ENCODE results near the gene KIRREL1. TPM values are rescaled to one million over a fixed set of nuclear protein-coding genes. Genes with fewer than 3 reads are reported as not detected.

KIRREL1 gene
- polyA plus RNA-seq, 1 donor (not counting 4 experiments of a cell fraction or from before 2014, with no cell fraction given), result 19.7 TPM

GRCh38 chr1:158093376-158093775, 99.9 kb downstream of the KIRREL1 start:
- Histone ChIP-seq H3K9me3 (ENCODE audit: control insufficient read depth, low read depth, low read length) (no peaks in the 10 kb centered on the region), H3K4me3 (ENCODE audit: control insufficient read depth in 2 of 3, extremely low read depth in 1 of 3, insufficient read depth in 2 of 3, low read depth in 1 of 3, low read length in 3 of 3) (no peak overlapping the region), H3K9ac (ENCODE audit: control insufficient read depth, extremely low read depth, insufficient read depth, low read length) (no peak overlapping the region), H2AFZ (ENCODE audit: control insufficient read depth, low read length) (no peak overlapping the region), H4K20me1 (ENCODE audit: control insufficient read depth, extremely low read depth, insufficient read depth, low read length) (no peaks in the 10 kb centered on the region), H3K36me3 (ENCODE audit: control insufficient read depth in 2 of 2, extremely low read depth in 1 of 2, insufficient read depth in 2 of 2, low read length in 2 of 2) (peaks cover 45 to 47% of the 10 kb centered on the region in 2 experiments), H3K27ac (ENCODE audit: control insufficient read depth, insufficient read depth, low read length) (no peak overlapping the region), H3K4me2 (ENCODE audit: control insufficient read depth, extremely low read depth, insufficient read depth, low read depth, low read length) (no peak overlapping the region), H3K79me2 (ENCODE audit: control insufficient read depth, insufficient read depth, low read length) (no peaks in the 10 kb centered on the region), H3K4me1 (ENCODE audit: control insufficient read depth, extremely low read depth, insufficient read depth, low read length) (no peaks in the 10 kb centered on the region), H3K27me3 (ENCODE audit: control insufficient read depth, extremely low read depth, insufficient read depth, low read length) (no peaks in the 10 kb centered on the region), H3K9me1 (ENCODE audit: control insufficient read depth, extremely low read depth, insufficient read depth, low read length) (no peaks in the 10 kb centered on the region)
- DNase-seq (ENCODE audit: low read depth, low spot score) (no peak), FAIRE-seq (no peak)
- TF ChIP-seq EZH2 (IDR thresholded peaks at IDR 0.05; ENCODE audit: low read length) (no peak), CTCF (optimal IDR thresholded peaks at IDR 0.05 in 1 of 3, IDR thresholded peaks at IDR 0.05 in 1 of 3, conservative IDR thresholded peaks at IDR 0.05 in 1 of 3; ENCODE audit: extremely low read depth in 1 of 3, insufficient read depth in 2 of 3, low read length in 3 of 3) (no peak)
- dilution Hi-C loops (cut with MboI; ENCODE audit: extremely low pct_ligation_motif_present, low sequenced_read_pairs), result no loop called here

GRCh38 chr1:158094571-158094970, 101.1 kb downstream of the KIRREL1 start:
- Histone ChIP-seq H4K20me1 (ENCODE audit: control insufficient read depth, extremely low read depth, insufficient read depth, low read length) (no peaks in the 10 kb centered on the region), H3K79me2 (ENCODE audit: control insufficient read depth, insufficient read depth, low read length) (no peaks in the 10 kb centered on the region), H3K4me2 (ENCODE audit: control insufficient read depth, extremely low read depth, insufficient read depth, low read depth, low read length) (no peak overlapping the region), H3K9ac (ENCODE audit: control insufficient read depth, extremely low read depth, insufficient read depth, low read length) (no peak overlapping the region), H3K36me3 (ENCODE audit: control insufficient read depth in 2 of 2, extremely low read depth in 1 of 2, insufficient read depth in 2 of 2, low read length in 2 of 2) (peaks cover 36 to 45% of the 10 kb centered on the region in 2 experiments), H2AFZ (ENCODE audit: control insufficient read depth, low read length) (no peak overlapping the region), H3K9me3 (ENCODE audit: control insufficient read depth, low read depth, low read length) (no peaks in the 10 kb centered on the region), H3K4me1 (ENCODE audit: control insufficient read depth, extremely low read depth, insufficient read depth, low read length) (no peaks in the 10 kb centered on the region), H3K27me3 (ENCODE audit: control insufficient read depth, extremely low read depth, insufficient read depth, low read length) (no peaks in the 10 kb centered on the region), H3K27ac (ENCODE audit: control insufficient read depth, insufficient read depth, low read length) (no peak overlapping the region), H3K4me3 (ENCODE audit: control insufficient read depth in 2 of 3, extremely low read depth in 1 of 3, insufficient read depth in 2 of 3, low read depth in 1 of 3, low read length in 3 of 3) (no peak overlapping the region), H3K9me1 (ENCODE audit: control insufficient read depth, extremely low read depth, insufficient read depth, low read length) (no peaks in the 10 kb centered on the region)
- no peak for TF ChIP-seq CTCF (optimal IDR thresholded peaks at IDR 0.05 in 1 of 3, IDR thresholded peaks at IDR 0.05 in 1 of 3, conservative IDR thresholded peaks at IDR 0.05 in 1 of 3; ENCODE audit: extremely low read depth in 1 of 3, insufficient read depth in 2 of 3, low read length in 3 of 3)
- no peak for TF ChIP-seq EZH2 (IDR thresholded peaks at IDR 0.05; ENCODE audit: low read length)
- dilution Hi-C loops (cut with MboI; ENCODE audit: extremely low pct_ligation_motif_present, low sequenced_read_pairs), result no loop called here
- no peak for FAIRE-seq
- DNase-seq (ENCODE audit: low read depth, low spot score), result no peak

Data from keratinocyte (primary cell).